Karpas-422 (cell line): ENCODE data around the gene DHX34. TPM values are rescaled to one million over a fixed set of nuclear protein-coding genes. Genes with fewer than 3 reads are reported as not detected.
"Not testable (repeated sequence)": the region's sequence is repeated elsewhere in the genome, so short reads cannot be mapped to it uniquely, and the experiment has no call there.

Source experiments
- DNase-seq: peaks from one replicate; pipeline ENCODE4 v3.0.0-alpha.2; 2015
- H2AFZ ChIP-seq: fragments of 200-600 bp; sonication (generic); 2 replicates; pipeline ENCODE4 v1.6.1; 2014; ENCODE audit warnings: antibody characterized with exemption, low read length, mixed read lengths
- H3K27ac ChIP-seq: fragments of 200-600 bp; sonication (generic); 2 replicates; pipeline ENCODE4 v1.5.1; 2014; ENCODE audit warnings: mild to moderate bottlenecking, low read length, moderate library complexity
- H3K27me3 ChIP-seq: fragments of 200-600 bp; sonication (generic); 2 replicates; pipeline ENCODE4 v1.6.1; 2014; ENCODE audit warnings: low read length, mixed read lengths
- H3K36me3 ChIP-seq: fragments of 200-600 bp; sonication (generic); 2 replicates; pipeline ENCODE4 v1.6.1; 2014; ENCODE audit warnings: low read length, mixed read lengths; ENCODE audit not compliant: insufficient read depth
- H3K4me1 ChIP-seq: fragments of 200-600 bp; sonication (generic); 2 replicates; pipeline ENCODE4 v1.6.1; 2014; ENCODE audit warnings: mild to moderate bottlenecking, low read length, mixed read lengths
- H3K4me2 ChIP-seq: fragments of 200-600 bp; sonication (generic); 2 replicates; pipeline ENCODE4 v1.6.1; 2014; ENCODE audit warnings: low read length, low read depth, mild to moderate bottlenecking; ENCODE audit not compliant: poor library complexity, severe bottlenecking
- H3K4me3 ChIP-seq: fragments of 200-600 bp; sonication (generic); 2 replicates; pipeline ENCODE4 v1.5.1; 2014; ENCODE audit warnings: mild to moderate bottlenecking, antibody characterized with exemption, low read length, mixed read lengths
- H3K79me2 ChIP-seq: fragments of 200-600 bp; sonication (generic); 2 replicates; pipeline ENCODE4 v1.6.1; 2014; ENCODE audit warnings: mild to moderate bottlenecking, low read length, mixed read lengths
- H3K9ac ChIP-seq: fragments of 200-600 bp; sonication (generic); 2 replicates; pipeline ENCODE4 v1.6.0; 2014; ENCODE audit warnings: low read length
- H3K9me2 ChIP-seq: fragments of 200-600 bp; sonication (generic), shearing (Covaris generic); replicated peaks from 2 replicates; pipeline ENCODE4 v1.6.0; 2014; ENCODE audit warnings: mild to moderate bottlenecking, low read length, moderate library complexity; ENCODE audit not compliant: insufficient read depth
- H3K9me3 ChIP-seq: fragments of 300-700, 200-600 bp; sonication (generic); 2 replicates; pipeline ENCODE4 v1.6.1; 2014; ENCODE audit warnings: low read length, mixed read lengths
- H4K20me1 ChIP-seq: fragments of 200-600 bp; sonication (generic); 2 replicates; pipeline ENCODE4 v1.6.1; 2014; ENCODE audit warnings: mild to moderate bottlenecking, antibody characterized with exemption, low read length, low read depth; ENCODE audit not compliant: insufficient read depth
- total RNA-seq: library from RNA; depleted of rRNA; stranded (reverse); fragments of >200 nt; shearing (Covaris generic); gene quantifications from 2 replicates; pipeline ENCODE4 v1.2.3, GENCODE V29; 2014; ENCODE audit warnings: low replicate concordance

Gene DHX34
- total RNA-seq, 1 experiment from 2014 or later: 17.4 TPM

DNA sequence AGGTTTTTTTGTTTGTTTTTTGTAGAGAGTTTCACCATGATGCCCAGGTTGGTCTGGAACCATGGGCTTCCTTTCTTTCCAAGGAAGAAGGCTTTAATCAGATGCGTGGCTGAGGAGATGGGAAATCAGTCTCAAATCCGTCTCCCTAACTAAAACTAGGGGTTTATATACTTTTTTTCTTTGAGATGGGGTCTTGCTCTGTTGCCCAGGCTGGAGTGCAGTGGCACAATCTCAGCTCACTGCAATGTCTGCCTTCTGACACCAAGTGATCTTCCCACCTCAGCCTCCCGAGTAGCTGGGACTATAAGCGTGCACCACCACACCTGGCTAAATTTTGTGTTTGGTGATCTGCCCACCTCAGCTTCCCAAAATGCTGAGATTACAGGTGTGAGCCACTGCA is 35.4 kb downstream of the DHX34 start:
- H3K36me3 ChIP-seq: peaks cover 10% of the 10 kb centered on the region
- not testable (repeated sequence) for H4K20me1 ChIP-seq, H3K4me3 ChIP-seq, H3K4me1 ChIP-seq, H3K27ac ChIP-seq, H3K4me2 ChIP-seq, H2AFZ ChIP-seq, H3K79me2 ChIP-seq, DNase-seq, H3K9me3 ChIP-seq, H3K27me3 ChIP-seq, H3K9me2 ChIP-seq, H3K9ac ChIP-seq

DNA sequence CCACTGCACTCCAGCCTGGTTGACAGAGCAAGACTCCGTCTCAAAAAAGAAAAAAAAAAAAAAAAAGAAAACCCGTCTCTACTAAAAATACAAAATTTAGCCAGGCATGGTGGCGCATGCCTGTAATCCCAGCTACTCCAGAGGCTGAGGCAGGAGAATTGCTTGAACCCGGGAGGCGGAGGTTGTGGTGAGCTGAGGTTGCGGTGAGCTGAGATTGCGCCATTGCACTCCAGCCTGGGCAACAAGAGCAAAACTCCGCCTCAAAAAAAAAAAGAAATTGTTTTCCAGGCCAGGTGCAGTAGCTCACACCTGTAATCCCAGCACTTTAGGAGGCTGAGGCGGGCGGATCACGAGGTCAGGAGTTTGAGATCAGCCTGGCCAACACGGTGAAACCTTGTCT is 37.5 kb downstream of the DHX34 start:
- not testable (repeated sequence) for H2AFZ ChIP-seq, H3K27me3 ChIP-seq, H4K20me1 ChIP-seq, H3K9me2 ChIP-seq, H3K9ac ChIP-seq, H3K9me3 ChIP-seq, DNase-seq, H3K36me3 ChIP-seq, H3K4me1 ChIP-seq, H3K4me2 ChIP-seq, H3K4me3 ChIP-seq, H3K27ac ChIP-seq, H3K79me2 ChIP-seq

DNA sequence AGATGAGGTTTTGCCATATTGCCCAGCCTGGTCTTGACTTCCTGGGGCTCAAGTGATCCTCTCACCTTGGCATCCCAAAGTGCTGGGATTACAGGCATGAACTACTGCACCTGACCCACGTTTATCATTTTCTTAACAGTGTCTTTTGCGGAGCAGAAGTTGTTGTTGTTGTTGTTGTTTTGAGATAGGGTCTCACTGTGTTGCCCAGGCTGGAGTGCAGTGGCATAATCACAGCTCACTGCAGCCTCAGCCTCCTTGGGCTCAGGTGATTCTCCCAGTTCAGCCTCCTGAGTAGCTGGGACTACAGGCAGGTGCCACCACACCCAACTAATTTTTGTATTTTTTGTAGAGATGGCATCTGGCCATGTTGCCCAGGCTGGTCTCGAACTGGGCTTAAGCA is 38.5 kb downstream of the DHX34 start:
- H3K9me2 ChIP-seq, H2AFZ ChIP-seq, H3K9ac ChIP-seq, DNase-seq, H3K36me3 ChIP-seq, H3K9me3 ChIP-seq, H3K27ac ChIP-seq, H3K79me2 ChIP-seq, H3K27me3 ChIP-seq, H3K4me2 ChIP-seq, H3K4me1 ChIP-seq, H3K4me3 ChIP-seq, H4K20me1 ChIP-seq: not testable (repeated sequence)

DNA sequence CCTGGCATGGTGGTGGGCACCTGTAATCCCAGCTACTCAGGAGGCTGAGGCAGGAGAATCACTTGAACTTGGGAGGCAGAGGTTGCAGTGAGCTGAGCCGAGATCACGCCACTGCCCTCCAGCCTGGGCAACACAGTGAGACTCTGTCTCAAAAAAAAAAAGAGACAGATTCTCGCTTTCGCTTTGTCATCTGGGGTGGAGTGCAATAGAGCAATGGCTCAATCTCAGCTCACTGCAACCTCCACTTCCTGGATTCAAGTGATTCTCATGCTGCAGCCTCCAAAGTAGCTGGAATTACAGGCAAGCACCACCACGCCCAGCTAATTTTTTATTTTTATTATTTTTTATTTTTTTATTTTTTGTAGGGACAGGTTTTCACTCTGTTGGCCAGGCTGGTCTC is 39.6 kb downstream of the DHX34 start:
- not testable (repeated sequence) for H3K4me1 ChIP-seq, H3K4me3 ChIP-seq, H3K36me3 ChIP-seq, H3K9me2 ChIP-seq, H3K79me2 ChIP-seq, H3K27ac ChIP-seq, H3K9ac ChIP-seq, DNase-seq, H3K27me3 ChIP-seq, H4K20me1 ChIP-seq, H3K9me3 ChIP-seq, H3K4me2 ChIP-seq, H2AFZ ChIP-seq

DNA sequence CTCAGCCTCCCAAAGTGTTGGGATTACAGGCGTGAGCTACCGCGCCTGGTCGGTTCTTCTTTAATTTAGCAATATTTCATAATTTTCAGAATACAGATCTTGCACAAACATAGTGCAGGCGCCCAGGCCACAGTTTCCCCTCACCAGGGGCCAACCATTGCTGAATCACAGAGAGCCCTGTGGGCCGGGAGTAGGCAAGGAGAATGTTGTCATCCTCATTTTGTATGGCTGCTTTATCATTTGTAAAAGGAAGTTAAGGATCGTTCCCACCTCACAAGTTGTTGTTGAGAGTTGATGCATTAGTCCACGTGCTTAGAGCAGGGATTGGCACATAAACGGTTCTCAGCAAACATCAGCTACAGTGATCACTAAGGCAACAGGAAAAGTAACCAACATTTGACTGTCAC is 40.0 kb downstream of the DHX34 start:
- DNase-seq: no peak
- H3K9me2 ChIP-seq: no peaks in the 10 kb centered on the region
- H3K36me3 ChIP-seq: no peaks in the 10 kb centered on the region
- no peak overlapping the region for H3K9ac ChIP-seq
- no peaks in the 10 kb centered on the region for H3K27me3 ChIP-seq
- no peaks in the 10 kb centered on the region for H3K79me2 ChIP-seq
- H3K4me1 ChIP-seq: peaks cover 5% of the 10 kb centered on the region
- no peak overlapping the region for H3K4me2 ChIP-seq
- H3K27ac ChIP-seq: no peak overlapping the region
- no peaks in the 10 kb centered on the region for H4K20me1 ChIP-seq
- no peaks in the 10 kb centered on the region for H3K9me3 ChIP-seq
- no peak overlapping the region for H2AFZ ChIP-seq
- no peak overlapping the region for H3K4me3 ChIP-seq

DNA sequence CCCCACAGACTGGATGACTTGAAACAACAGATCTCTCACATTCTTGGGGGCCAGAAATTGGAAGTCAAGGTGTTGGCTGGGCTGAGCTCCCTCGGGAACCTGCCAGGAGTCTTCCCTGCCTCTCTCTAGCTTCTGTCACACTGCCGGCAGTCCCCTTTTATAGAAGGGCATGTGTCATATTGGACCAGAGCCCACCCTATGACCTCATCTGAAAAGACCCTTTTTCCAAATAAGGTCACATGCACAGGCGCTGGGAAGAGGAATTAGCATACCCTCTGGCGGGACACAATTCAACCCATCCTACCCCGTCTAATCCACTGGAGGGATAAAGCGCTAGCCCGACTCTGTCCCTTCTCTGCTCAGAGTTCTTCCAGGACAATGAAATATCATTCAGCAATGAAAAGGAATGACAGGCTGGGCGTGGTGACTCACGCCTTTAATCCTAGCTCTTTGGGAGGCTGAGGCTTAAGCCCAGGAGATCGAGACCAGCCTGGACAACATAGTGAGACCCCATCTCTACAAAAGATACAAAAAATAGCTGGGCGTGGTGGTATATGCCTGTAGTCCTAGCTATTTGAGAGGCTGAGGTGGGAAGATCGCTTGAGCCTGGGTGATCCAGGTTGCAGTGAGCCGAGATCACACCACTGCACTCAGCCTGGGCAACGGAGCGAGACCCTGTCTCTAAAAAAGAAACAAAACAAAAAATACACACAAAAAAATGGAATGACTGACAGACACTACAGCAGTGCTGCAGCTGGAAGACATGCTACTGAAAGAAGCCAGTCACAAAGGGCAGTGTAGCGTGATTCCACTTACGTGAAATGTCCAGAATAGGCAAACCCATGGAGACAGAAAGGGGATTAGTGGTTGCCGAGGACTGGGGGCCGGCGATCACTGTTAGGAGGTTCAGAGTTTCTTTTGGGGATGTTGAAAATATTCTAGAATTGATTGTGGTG is 41.7 kb downstream of the DHX34 start:
- Histone ChIP-seq H4K20me1 (no peaks in the 10 kb centered on the region), H3K27me3 (no peaks in the 10 kb centered on the region), H2AFZ (no peak overlapping the region), H3K4me1 (peaks cover 5% of the 10 kb centered on the region), H3K36me3 (no peaks in the 10 kb centered on the region), H3K4me3 (no peak overlapping the region), H3K4me2 (no peak overlapping the region), H3K79me2 (no peaks in the 10 kb centered on the region), H3K27ac (0 out of 2 replicates have a peak overlapping the region, but pooled peaks have one; percentile 18), H3K9ac (no peak overlapping the region), H3K9me3 (no peaks in the 10 kb centered on the region), H3K9me2 (no peaks in the 10 kb centered on the region)
- DNase-seq: no peak

DNA sequence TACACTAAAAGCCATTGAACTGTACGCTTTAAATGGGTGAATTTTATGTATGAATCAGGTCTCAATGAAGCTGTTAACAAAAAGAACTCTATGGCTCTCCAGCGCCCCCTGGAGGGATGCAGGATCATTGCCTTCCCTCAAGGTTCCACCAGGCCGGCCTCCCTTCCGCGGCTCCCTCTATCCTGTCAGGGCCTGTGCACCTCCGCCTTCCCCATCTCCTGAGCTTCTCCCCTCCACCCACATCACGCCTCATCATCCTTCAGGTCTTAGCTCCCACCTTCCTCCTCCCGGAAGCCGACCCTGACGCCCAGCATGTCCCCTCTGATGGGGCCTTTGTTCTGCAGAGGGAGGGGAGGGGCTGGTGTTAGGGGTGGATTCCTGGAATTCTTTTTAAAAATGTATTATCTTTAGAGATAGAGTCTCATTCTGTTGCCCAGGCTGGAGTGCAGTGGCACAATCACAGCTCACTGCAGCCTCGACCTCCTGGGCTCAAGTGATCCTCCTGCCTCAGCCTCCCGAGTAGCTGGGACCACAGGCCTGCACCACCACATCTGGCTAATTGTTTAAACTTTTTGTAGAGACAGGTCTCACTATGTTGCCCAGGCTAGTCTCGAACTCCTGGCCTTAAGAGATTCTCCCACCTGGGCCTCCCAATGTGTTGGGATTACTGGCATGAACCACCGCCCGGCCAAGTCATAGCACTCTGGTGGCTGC is 42.6 kb downstream of the DHX34 start:
- Histone ChIP-seq H3K9ac (no peak overlapping the region), H2AFZ (no peak overlapping the region), H3K36me3 (no peaks in the 10 kb centered on the region), H4K20me1 (no peaks in the 10 kb centered on the region), H3K9me2 (no peaks in the 10 kb centered on the region), H3K4me3 (no peak overlapping the region), H3K9me3 (no peaks in the 10 kb centered on the region), H3K79me2 (no peaks in the 10 kb centered on the region), H3K27ac (no peak overlapping the region), H3K4me1 (peaks cover 5% of the 10 kb centered on the region), H3K4me2 (no peak overlapping the region), H3K27me3 (no peaks in the 10 kb centered on the region)
- DNase-seq: peak; percentile 89

DNA sequence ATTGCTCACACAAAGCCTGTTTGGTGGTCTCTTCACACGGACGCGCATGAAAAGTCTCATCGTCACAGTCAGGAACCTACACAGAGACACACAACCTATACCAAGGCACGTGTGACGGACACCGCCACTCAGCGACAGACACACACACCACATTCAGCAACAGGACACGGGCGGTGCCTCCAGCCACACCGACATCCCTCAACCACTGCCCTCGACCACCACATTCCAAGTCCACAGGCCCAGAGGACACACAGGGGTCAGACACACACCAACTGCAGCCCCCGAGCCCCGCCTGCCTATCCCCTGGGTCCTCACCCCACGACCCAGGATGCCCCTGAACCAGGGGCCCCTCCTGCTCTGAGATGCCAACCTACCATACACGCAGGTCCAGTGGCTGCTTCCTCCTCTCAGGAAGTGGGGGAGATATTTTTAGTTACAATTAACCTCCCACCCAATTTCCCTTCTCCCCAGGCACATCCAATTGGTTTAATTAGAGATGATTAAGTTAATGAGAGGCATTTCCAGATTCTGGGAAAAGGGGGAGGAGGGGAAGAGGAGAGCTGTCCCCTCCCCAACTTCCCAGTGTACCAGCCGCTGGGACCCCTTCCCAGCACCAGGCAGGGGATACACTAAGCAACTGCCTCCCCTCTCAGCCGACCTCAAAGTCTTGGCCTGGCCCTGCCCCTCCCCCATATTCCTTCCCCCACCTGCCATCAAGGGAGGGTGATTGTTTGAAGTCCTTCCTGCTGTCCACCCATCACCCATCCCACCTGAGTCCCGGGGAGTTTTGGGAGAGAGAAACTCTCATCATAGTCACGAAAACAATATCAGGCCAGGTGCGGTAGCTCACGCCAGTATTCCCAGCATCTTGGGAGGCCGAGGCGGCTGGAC is 49.8 kb downstream of the DHX34 start:
- no peak overlapping the region for H3K27ac ChIP-seq
- H3K36me3 ChIP-seq: no peaks in the 10 kb centered on the region
- H3K4me3 ChIP-seq: no peak overlapping the region
- no peaks in the 10 kb centered on the region for H3K4me1 ChIP-seq
- no peaks in the 10 kb centered on the region for H3K79me2 ChIP-seq
- H3K4me2 ChIP-seq: no peak overlapping the region
- H3K9me2 ChIP-seq: no peaks in the 10 kb centered on the region
- no peaks in the 10 kb centered on the region for H3K27me3 ChIP-seq
- H3K9ac ChIP-seq: no peak overlapping the region
- H3K9me3 ChIP-seq: no peaks in the 10 kb centered on the region
- DNase-seq: no peak
- H4K20me1 ChIP-seq: no peaks in the 10 kb centered on the region
- no peak overlapping the region for H2AFZ ChIP-seq
